H1 (cell line): Measurements from ENCODE around the gene SLIT3. TPM values are rescaled to one million over a fixed set of nuclear protein-coding genes. Genes with fewer than 3 reads are reported as not detected.

Experiments used
- CTCF ChIA-PET: fragments of 300-600 bp; sonication (Branson Sonifier 250); formaldehyde crosslinking; loops from one replicate; lab custom pipeline; 2021; ENCODE audit not compliant: partially characterized antibody; lab: Charles Lee
- POLR2A ChIA-PET: fragments of 300-600 bp; sonication (Branson Sonifier 250); formaldehyde crosslinking; loops from one replicate; lab custom pipeline; 2021; ENCODE audit warnings: inconsistent platforms; ENCODE audit not compliant: partially characterized antibody; lab: Charles Lee
- DNase-seq, 2 experiments: peaks; one replicate each; pipeline versions ENCODE4 v3.0.0 to v3.0.0-alpha.2; 2010 to 2022; ENCODE audit warnings: low spot score in 2 of 2, low read depth in 1 of 2, mixed read lengths in 1 of 2
- FAIRE-seq: peaks from 2 replicates; lab custom pipeline; 2011; peaks lifted over from hg19 to GRCh38; lab: Jason Lieb, UNC
- H2AFZ ChIP-seq: 2 replicates; pipeline ENCODE4 v1.8.1; 2012; ENCODE audit warnings: low read length, inconsistent platforms
- H2AK5ac ChIP-seq: 2 replicates; pipeline ENCODE4 v1.6.1; 2013; ENCODE audit warnings: low read depth, low read length
- H2BK120ac ChIP-seq: replicated peaks from 2 replicates; pipeline ENCODE3; 2013; ENCODE audit warnings: low read depth, low read length, inconsistent platforms
- H2BK12ac ChIP-seq: 2 replicates; pipeline ENCODE4 v1.6.1; 2013; ENCODE audit warnings: low read depth, low read length
- H2BK15ac ChIP-seq: 2 replicates; pipeline ENCODE4 v1.6.1; 2013; ENCODE audit warnings: low read length
- H2BK20ac ChIP-seq: 2 replicates; pipeline ENCODE4 v1.6.1; 2013; ENCODE audit warnings: low read length
- H2BK5ac ChIP-seq: 2 replicates; pipeline ENCODE4 v1.6.1; 2013; ENCODE audit warnings: low read depth, low read length
- H3K14ac ChIP-seq: 2 replicates; pipeline ENCODE4 v1.6.1; 2013; ENCODE audit warnings: inconsistent platforms; ENCODE audit not compliant: insufficient read length
- H3K18ac ChIP-seq: 2 replicates; pipeline ENCODE4 v1.6.1; 2013; ENCODE audit warnings: low read length; ENCODE audit errors: extremely low read depth
- H3K23ac ChIP-seq: 2 replicates; pipeline ENCODE4 v1.6.1; 2013; ENCODE audit warnings: inconsistent platforms; ENCODE audit not compliant: insufficient read length
- H3K23me2 ChIP-seq: 2 replicates; pipeline ENCODE4 v1.6.1; 2013; ENCODE audit warnings: low read depth, low read length
- H3K27ac ChIP-seq: 2 replicates; pipeline ENCODE4 v1.6.1; 2011; ENCODE audit warnings: low read depth, low read length, inconsistent platforms
- H3K27me3 ChIP-seq, 4 experiments: replicated peaks in 1 of 4; 1 replicate in 1 of 4; 2 replicates in 3 of 4; pipeline versions ENCODE4 v1.6.1 to v1.8.1; 2011 to 2013; ENCODE audit warnings: low read length in 3 of 4, mild to moderate bottlenecking in 3 of 4, inconsistent platforms in 2 of 4, mixed read lengths in 2 of 4, moderate library complexity in 1 of 4; ENCODE audit not compliant: control insufficient read depth in 3 of 4, insufficient read depth in 3 of 4; ENCODE audit errors: extremely low read depth in 1 of 4
- H3K36me3 ChIP-seq, 4 experiments: 2 replicates each; pipeline versions ENCODE4 v1.6.1 to v1.8.1; 2011 to 2013; ENCODE audit warnings: mild to moderate bottlenecking in 4 of 4, low read length in 3 of 4, moderate library complexity in 2 of 4, control low read depth in 1 of 4, inconsistent platforms in 1 of 4; ENCODE audit not compliant: insufficient read depth in 4 of 4, control insufficient read depth in 2 of 4
- H3K4ac ChIP-seq: replicated peaks from 2 replicates; pipeline ENCODE3; 2013; ENCODE audit warnings: low read length, low read depth, mixed read lengths, inconsistent platforms; ENCODE audit not compliant: insufficient read length
- H3K4me1 ChIP-seq, 4 experiments: replicated peaks in 1 of 4; 1 replicate in 1 of 4; 2 replicates in 3 of 4; pipeline versions ENCODE4 v1.6.1 to v1.8.1; 2011 to 2013; ENCODE audit warnings: low read length in 3 of 4, inconsistent platforms in 2 of 4, mixed read lengths in 1 of 4; ENCODE audit not compliant: insufficient read depth in 4 of 4, control insufficient read depth in 3 of 4
- H3K4me2 ChIP-seq, 2 experiments: 2 replicates each; pipeline versions ENCODE4 v1.6.1 to v1.8.1; 2011 to 2013; ENCODE audit warnings: low read depth in 2 of 2, low read length in 2 of 2, control low read depth in 1 of 2, inconsistent platforms in 1 of 2, mild to moderate bottlenecking in 1 of 2; ENCODE audit not compliant: insufficient read depth in 1 of 2
- H3K4me3 ChIP-seq, 4 experiments: fragments of 200-600, 300-600 bp in 1 of 4; sonication (generic), shearing (Covaris generic), sonication (Bioruptor Twin) in 1 of 4; 2 replicates each; pipeline versions ENCODE4 v1.5.1 to v1.8.1; 2011 to 2016; ENCODE audit warnings: low read length in 4 of 4, low read depth in 3 of 4, control low read depth in 2 of 4, inconsistent platforms in 2 of 4, mild to moderate bottlenecking in 2 of 4, mixed read lengths in 1 of 4, moderate library complexity in 1 of 4; ENCODE audit not compliant: insufficient read depth in 2 of 4; ENCODE audit errors: extremely low read depth in 1 of 4
- H3K56ac ChIP-seq: replicated peaks from 2 replicates; pipeline ENCODE3; 2013; ENCODE audit warnings: low read depth, mild to moderate bottlenecking, mixed read lengths, low read length, inconsistent platforms; ENCODE audit not compliant: insufficient read length
- H3K79me1 ChIP-seq: 2 replicates; pipeline ENCODE4 v1.6.1; 2013; ENCODE audit warnings: low read depth, low read length, control low read depth
- H3K79me2 ChIP-seq, 2 experiments: 2 replicates each; pipeline versions ENCODE4 v1.6.1 to v1.8.1; 2012 to 2013; ENCODE audit warnings: low read length in 2 of 2, mild to moderate bottlenecking in 2 of 2, inconsistent platforms in 1 of 2; ENCODE audit not compliant: insufficient read depth in 2 of 2, control insufficient read depth in 1 of 2
- H3K9ac ChIP-seq, 4 experiments: replicated peaks in 1 of 4; 1 replicate in 1 of 4; 2 replicates in 3 of 4; pipeline versions ENCODE4 v1.6.1 to v1.8.1; 2011 to 2013; ENCODE audit warnings: low read depth in 3 of 4, low read length in 3 of 4, control low read depth in 2 of 4, mild to moderate bottlenecking in 2 of 4, moderate library complexity in 2 of 4, inconsistent platforms in 1 of 4; ENCODE audit errors: extremely low read depth in 1 of 4
- H3K9me3 ChIP-seq, 2 experiments: 2 replicates each; pipeline versions ENCODE4 v1.6.1 to v1.8.1; 2012 to 2013; ENCODE audit warnings: mild to moderate bottlenecking in 2 of 2, moderate library complexity in 2 of 2, control low read depth in 1 of 2, inconsistent platforms in 1 of 2, low read depth in 1 of 2, low read length in 1 of 2, mixed read lengths in 1 of 2; ENCODE audit not compliant: insufficient read depth in 2 of 2
- H4K20me1 ChIP-seq, 2 experiments: replicated peaks in 1 of 2; 2 replicates each; pipeline versions ENCODE3 to v1.8.1; 2011 to 2013; ENCODE audit warnings: inconsistent platforms in 2 of 2, low read length in 2 of 2, mild to moderate bottlenecking in 1 of 2; ENCODE audit not compliant: insufficient read depth in 2 of 2, control insufficient read depth in 1 of 2
- H4K5ac ChIP-seq: 2 replicates; pipeline ENCODE4 v1.6.1; 2013; ENCODE audit warnings: low read length, low read depth, mixed read lengths, inconsistent platforms; ENCODE audit not compliant: insufficient read length
- H4K8ac ChIP-seq: 2 replicates; pipeline ENCODE4 v1.8.0; 2013; ENCODE audit warnings: mild to moderate bottlenecking, moderate library complexity, low read length, inconsistent platforms; ENCODE audit not compliant: insufficient read depth; ENCODE audit errors: extremely low read depth
- H4K91ac ChIP-seq: replicated peaks from 2 replicates; pipeline ENCODE3; 2013; ENCODE audit warnings: low read length, mixed read lengths, inconsistent platforms; ENCODE audit not compliant: insufficient read length
- CHD2 ChIP-seq: IDR thresholded peaks from 2 replicates; pipeline ENCODE4 v1.6.1; 2012; ENCODE audit warnings: low read length, improper control_type of control experiment
- CREB1 ChIP-seq: IDR thresholded peaks from 2 replicates; pipeline ENCODE4 v1.6.1; 2012; ENCODE audit warnings: inconsistent platforms
- EP300 ChIP-seq, 2 experiments: IDR thresholded peaks; 1 replicate in 1 of 2; 2 replicates in 1 of 2; pipeline ENCODE4 v1.6.1; 2011 to 2012; ENCODE audit warnings: low read depth in 2 of 2, low read length in 2 of 2, mild to moderate bottlenecking in 2 of 2, borderline replicate concordance in 1 of 2, inconsistent platforms in 1 of 2, moderate library complexity in 1 of 2
- GABPA ChIP-seq: IDR thresholded peaks from 2 replicates; pipeline ENCODE4 v1.6.1; 2011; ENCODE audit warnings: mild to moderate bottlenecking, low read length, moderate library complexity, borderline replicate concordance; ENCODE audit not compliant: insufficient read depth
- JUN ChIP-seq: IDR thresholded peaks from 2 replicates; pipeline ENCODE4 v1.6.1; 2011; ENCODE audit warnings: low read depth, mild to moderate bottlenecking, improper control_type of control experiment, low read length
- PHF8 ChIP-seq: fragments of 200-600 bp; sonication (generic); conservative IDR thresholded peaks from 2 replicates; pipeline ENCODE4 v1.7.1; 2012; ENCODE audit warnings: low read depth, mild to moderate bottlenecking, inconsistent platforms, low read length, moderate library complexity
- POLR2AphosphoS5 ChIP-seq: IDR thresholded peaks from 2 replicates; pipeline ENCODE4 v1.6.1; 2011; ENCODE audit warnings: low read depth, low read length
- SIRT6 ChIP-seq: IDR thresholded peaks from one replicate; pipeline ENCODE4 v1.7.1; 2012; ENCODE audit warnings: low read length, inconsistent platforms
- SP1 ChIP-seq: IDR thresholded peaks from 2 replicates; pipeline ENCODE4 v1.6.1; 2011; ENCODE audit warnings: low read depth, low read length
- SP2 ChIP-seq: IDR thresholded peaks from 2 replicates; pipeline ENCODE4 v1.6.1; 2012; ENCODE audit warnings: mild to moderate bottlenecking, low read length, inconsistent platforms
- WGBS, 2 experiments: shearing (Covaris generic) in 1 of 2; methylation state at CpG; one replicate each; pipeline versions ENCODE4 v1.1.6 to v1.1.7; 2013 to 2015; ENCODE audit warnings: low lambda C conversion rate in 2 of 2, mixed read lengths in 2 of 2, inconsistent platforms in 1 of 2, low coverage in 1 of 2, missing lambda C conversion rate in 1 of 2; ENCODE audit not compliant: insufficient replicate concordance in 2 of 2, insufficient coverage in 1 of 2, insufficient read length in 1 of 2; ENCODE audit errors: extremely low coverage in 1 of 2, missing lambda C conversion rate in 1 of 2; 5-methylcytosine and 5-hydroxymethylcytosine counted together
- polyA plus RNA-seq, 7 experiments: library from polyadenylated mRNA; depleted of rRNA in 3 of 7; stranded (reverse) in 5 of 7; unstranded in 2 of 7; fragments of >200 nt in 5 of 7; fragments of 200-250 nt in 2 of 7; gene quantifications; 1 replicate in 5 of 7; 2 replicates in 1 of 7; 4 replicates in 1 of 7; pipeline versions ENCODE4 v1.2.1 to v1.2.3, GENCODE V29; 2011 to 2013; ENCODE audit warnings: missing spikeins in 2 of 7, mixed read lengths in 2 of 7
- total RNA-seq: library from RNA; stranded (reverse); fragmentation: NEBNext Ultra II Directional; extraction: Animal tissue kit (Norgen Biotek cat#: 25700); gene quantifications from 2 replicates; pipeline ENCODE4 v1.2.1, GENCODE V29; 2021
- TF ChIP-seq, protein P1 (sequence below): IDR thresholded peaks from 2 replicates; pipeline ENCODE4 v1.6.1; 2012; ENCODE audit warnings: inconsistent platforms
- TF ChIP-seq, protein P2 (sequence below): IDR thresholded peaks from 2 replicates; pipeline ENCODE4 v1.6.1; 2011; ENCODE audit warnings: low read length, improper control_type of control experiment
- TF ChIP-seq, protein P3 (sequence below): IDR thresholded peaks from 2 replicates; pipeline ENCODE4 v1.6.1; 2012; ENCODE audit warnings: inconsistent platforms

Gene SLIT3
- total and polyA plus RNA-seq, 2 of the 8 experiments (the other 6 are each of a cell fraction or from before 2014, with no cell fraction given), result 1.1 to 1.2 TPM

DNA sequence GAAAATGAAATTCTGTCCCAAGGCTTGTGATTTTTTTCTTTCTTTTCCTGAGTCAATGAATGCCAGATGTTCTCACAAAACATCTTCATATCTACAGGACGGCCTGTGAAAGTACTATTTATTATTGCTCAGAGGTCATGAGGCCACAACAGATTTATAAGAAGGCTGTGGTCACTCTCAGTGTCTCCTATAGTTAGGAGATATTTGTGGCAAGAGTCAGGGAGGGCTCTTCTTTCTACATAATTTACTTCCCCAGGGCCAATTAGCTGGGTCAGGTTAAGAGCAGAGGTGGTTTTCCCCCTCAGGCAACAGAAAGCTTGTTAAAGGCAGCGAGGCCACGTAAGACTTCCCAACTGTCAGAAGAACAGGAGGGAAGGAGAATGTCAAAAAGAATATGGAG is 248.7 kb downstream of the SLIT3 start:
- WGBS, 2 experiments, result 83% methylated on average over 3 of the region's 3 CpGs; no CpG with 5 or more reads in 1 of the 2 experiments
- H3K18ac ChIP-seq, result no peak overlapping the region
- no peak for TF ChIP-seq POLR2AphosphoS5
- no peak for TF ChIP-seq SP2
- TF ChIP-seq PHF8, result no peak
- TF ChIP-seq GABPA, result no peak
- TF ChIP-seq, protein P1, sequence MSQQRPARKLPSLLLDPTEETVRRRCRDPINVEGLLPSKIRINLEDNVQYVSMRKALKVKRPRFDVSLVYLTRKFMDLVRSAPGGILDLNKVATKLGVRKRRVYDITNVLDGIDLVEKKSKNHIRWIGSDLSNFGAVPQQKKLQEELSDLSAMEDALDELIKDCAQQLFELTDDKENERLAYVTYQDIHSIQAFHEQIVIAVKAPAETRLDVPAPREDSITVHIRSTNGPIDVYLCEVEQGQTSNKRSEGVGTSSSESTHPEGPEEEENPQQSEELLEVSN, result no peak
- TF ChIP-seq, protein P2, sequence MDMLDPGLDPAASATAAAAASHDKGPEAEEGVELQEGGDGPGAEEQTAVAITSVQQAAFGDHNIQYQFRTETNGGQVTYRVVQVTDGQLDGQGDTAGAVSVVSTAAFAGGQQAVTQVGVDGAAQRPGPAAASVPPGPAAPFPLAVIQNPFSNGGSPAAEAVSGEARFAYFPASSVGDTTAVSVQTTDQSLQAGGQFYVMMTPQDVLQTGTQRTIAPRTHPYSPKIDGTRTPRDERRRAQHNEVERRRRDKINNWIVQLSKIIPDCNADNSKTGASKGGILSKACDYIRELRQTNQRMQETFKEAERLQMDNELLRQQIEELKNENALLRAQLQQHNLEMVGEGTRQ, result no peak
- no peak for TF ChIP-seq CHD2
- TF ChIP-seq JUN, result no peak
- TF ChIP-seq CREB1, result no peak
- TF ChIP-seq, protein P3, sequence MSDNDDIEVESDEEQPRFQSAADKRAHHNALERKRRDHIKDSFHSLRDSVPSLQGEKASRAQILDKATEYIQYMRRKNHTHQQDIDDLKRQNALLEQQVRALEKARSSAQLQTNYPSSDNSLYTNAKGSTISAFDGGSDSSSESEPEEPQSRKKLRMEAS, result no peak
- TF ChIP-seq EP300 (IDR thresholded peaks at IDR 0.05; ENCODE audit: borderline replicate concordance in 1 of 2, low read depth in 2 of 2, low read length in 2 of 2), result no peak
- no peak for TF ChIP-seq SIRT6
- TF ChIP-seq SP1, result no peak

More for the DNA sequence above, 248.7 kb downstream of the SLIT3 start:
- H2BK5ac ChIP-seq, result no peak overlapping the region
- no peak overlapping the region for H2BK20ac ChIP-seq
- no peaks in the 10 kb centered on the region for H3K23me2 ChIP-seq
- H3K4me1 ChIP-seq, result no peaks in the 10 kb centered on the region
- ChIA-PET CTCF (interaction anchor here (0.6 to 1.3 kb wide), 7 partner anchors 10 to 64 kb away, joined by 3 to 5 read pairs (median 3); no protein-coding TSS in a partner anchor), POLR2A (interaction anchor here (0.7 to 0.9 kb wide), 2 partner anchors 9 to 12 kb away, joined by 3 to 4 read pairs; no protein-coding TSS in a partner anchor)
- no peak overlapping the region for H3K4me2 ChIP-seq
- no peaks in the 10 kb centered on the region for H3K36me3 ChIP-seq
- no peaks in the 10 kb centered on the region for H4K20me1 ChIP-seq
- H4K91ac ChIP-seq, result no peak overlapping the region
- H3K4ac ChIP-seq, result no peak overlapping the region
- H3K79me2 ChIP-seq, result no peaks in the 10 kb centered on the region
- no peak overlapping the region for H2BK120ac ChIP-seq
- H2AK5ac ChIP-seq, result no peak overlapping the region
- no peak overlapping the region for H4K8ac ChIP-seq
- H3K23ac ChIP-seq, result no peak overlapping the region
- no peak overlapping the region for H3K56ac ChIP-seq
- H4K5ac ChIP-seq, result no peak overlapping the region
- H3K27ac ChIP-seq, result no peak overlapping the region
- FAIRE-seq (no peak), DNase-seq (no peak)
- no peak overlapping the region for H3K9ac ChIP-seq
- no peak overlapping the region for H3K14ac ChIP-seq
- no peak overlapping the region for H2AFZ ChIP-seq
- H3K9me3 ChIP-seq, result no peaks in the 10 kb centered on the region
- H2BK12ac ChIP-seq, result no peak overlapping the region
- no peaks in the 10 kb centered on the region for H3K79me1 ChIP-seq
- no peak overlapping the region for H3K4me3 ChIP-seq
- H2BK15ac ChIP-seq, result no peak overlapping the region
- no peaks in the 10 kb centered on the region for H3K27me3 ChIP-seq
